IMR-90 (cell line): ENCODE measurements around the gene AVPR2. TPM values are rescaled to one million over a fixed set of nuclear protein-coding genes. Genes with fewer than 3 reads are reported as not detected.

Experiments
- ATAC-seq: fragments of 200-7000 bp; cut with Tn5 transposase; 2 replicates; pipeline ENCODE4 v1.9.1; 2020; ENCODE audit warnings: low read depth, mild to moderate bottlenecking, moderate library complexity
- BruUV-seq: library from RNA; stranded (reverse); fragments of 400-500 nt; replicated peaks from 2 replicates; lab custom pipeline; 2021; lab: Mats Ljungman, UMichigan
- CTCF ChIA-PET: fragments of 300-600 bp; formaldehyde crosslinking; extraction: SDS; loops from one replicate; lab custom pipeline; 2021; ENCODE audit warnings: antibody characterized with exemption; lab: Yijun Ruan, JAX
- POLR2A ChIA-PET: fragments of 300-600 bp; sonication (Branson Sonifier 250); formaldehyde crosslinking; loops from one replicate; lab custom pipeline; 2022; ENCODE audit warnings: antibody characterized with exemption; ENCODE audit not compliant: unreplicated experiment; lab: Charles Lee
- DNase-seq: peaks from one replicate; pipeline ENCODE4 v3.0.0; 2013
- H2AFZ ChIP-seq: replicated peaks from 2 replicates; pipeline ENCODE3; 2013; ENCODE audit warnings: low read length, mild to moderate bottlenecking; ENCODE audit not compliant: poor library complexity
- H2AK5ac ChIP-seq: 2 replicates; pipeline ENCODE4 v1.6.1; 2013; ENCODE audit warnings: low read depth, low read length, inconsistent platforms
- H2AK9ac ChIP-seq: replicated peaks from 2 replicates; pipeline ENCODE3; 2013; ENCODE audit warnings: mild to moderate bottlenecking, low read depth, low read length, moderate library complexity; ENCODE audit not compliant: poor library complexity
- H2BK120ac ChIP-seq: 2 replicates; pipeline ENCODE4 v1.6.1; 2013; ENCODE audit warnings: low read depth, low read length, inconsistent platforms
- H2BK15ac ChIP-seq: 3 replicates; pipeline ENCODE4 v1.6.1; 2013; ENCODE audit warnings: low read depth, low read length, inconsistent platforms
- H2BK20ac ChIP-seq: 2 replicates; pipeline ENCODE4 v1.6.1; 2013; ENCODE audit warnings: low read depth, mild to moderate bottlenecking, inconsistent platforms, low read length, moderate library complexity
- H2BK5ac ChIP-seq: 2 replicates; pipeline ENCODE4 v1.6.1; 2013; ENCODE audit warnings: mild to moderate bottlenecking, low read depth, low read length, inconsistent platforms; ENCODE audit not compliant: poor library complexity, severe bottlenecking
- H3K14ac ChIP-seq: replicated peaks from 2 replicates; pipeline ENCODE4 v1.6.1; 2013; ENCODE audit warnings: low read depth, low read length, inconsistent platforms
- H3K18ac ChIP-seq: 2 replicates; pipeline ENCODE4 v1.6.1; 2013; ENCODE audit warnings: low read depth, low read length, control low read depth
- H3K23ac ChIP-seq: 2 replicates; pipeline ENCODE4 v1.6.1; 2013; ENCODE audit warnings: low read depth, low read length, inconsistent platforms
- H3K27ac ChIP-seq: 2 replicates; pipeline ENCODE4 v1.5.1; 2013; ENCODE audit warnings: mild to moderate bottlenecking, control low read depth, low read length; ENCODE audit not compliant: insufficient read depth
- H3K27me3 ChIP-seq: 2 replicates; pipeline ENCODE4 v1.6.1; 2013; ENCODE audit warnings: low read length; ENCODE audit not compliant: control insufficient read depth, insufficient read depth
- H3K36me3 ChIP-seq: 2 replicates; pipeline ENCODE4 v1.6.1; 2013; ENCODE audit warnings: low read length, mixed read lengths; ENCODE audit not compliant: control insufficient read depth, insufficient read depth
- H3K4ac ChIP-seq: 2 replicates; pipeline ENCODE4 v1.6.1; 2013; ENCODE audit warnings: low read depth, low read length, inconsistent platforms
- H3K4me1 ChIP-seq: 2 replicates; pipeline ENCODE4 v1.6.1; 2013; ENCODE audit warnings: low read length, mixed read lengths; ENCODE audit not compliant: control insufficient read depth, insufficient read depth
- H3K4me2 ChIP-seq: 2 replicates; pipeline ENCODE4 v1.6.1; 2013; ENCODE audit warnings: low read depth, mild to moderate bottlenecking, control low read depth, low read length, moderate library complexity
- H3K4me3 ChIP-seq: 2 replicates; pipeline ENCODE4 v1.5.1; 2013; ENCODE audit warnings: low read depth, mild to moderate bottlenecking, control low read depth, low read length, moderate library complexity; ENCODE audit not compliant: insufficient read depth
- H3K56ac ChIP-seq: 2 replicates; pipeline ENCODE4 v1.6.1; 2013; ENCODE audit warnings: low read length, inconsistent platforms; ENCODE audit not compliant: insufficient read depth; ENCODE audit errors: extremely low read depth
- H3K79me1 ChIP-seq, 2 experiments: 2 replicates each; pipeline ENCODE4 v1.6.1; 2013; ENCODE audit warnings: low read length in 2 of 2, inconsistent platforms in 1 of 2, low read depth in 1 of 2
- H3K9ac ChIP-seq: 2 replicates; pipeline ENCODE4 v1.6.1; 2013; ENCODE audit warnings: low read depth, low read length, control low read depth
- H3K9me1 ChIP-seq: 2 replicates; pipeline ENCODE4 v1.6.1; 2013; ENCODE audit warnings: low read length, inconsistent platforms; ENCODE audit not compliant: insufficient read depth
- H3K9me3 ChIP-seq: 2 replicates; pipeline ENCODE4 v1.6.1; 2013; ENCODE audit warnings: low read length; ENCODE audit not compliant: control insufficient read depth, insufficient read depth
- H4K20me1 ChIP-seq: 2 replicates; pipeline ENCODE4 v1.6.1; 2013; ENCODE audit warnings: low read length, inconsistent platforms; ENCODE audit not compliant: insufficient read depth
- H4K5ac ChIP-seq: 2 replicates; pipeline ENCODE4 v1.6.1; 2013; ENCODE audit warnings: mild to moderate bottlenecking, low read depth, low read length, control low read depth
- H4K8ac ChIP-seq, 2 experiments: 2 replicates each; pipeline ENCODE4 v1.6.1; 2013; ENCODE audit warnings: low read depth in 2 of 2, low read length in 2 of 2, control low read depth in 1 of 2, inconsistent platforms in 1 of 2
- H4K91ac ChIP-seq: 2 replicates; pipeline ENCODE4 v1.6.1; 2013; ENCODE audit warnings: low read depth, low read length, inconsistent platforms; ENCODE audit not compliant: insufficient read depth
- BHLHE40 ChIP-seq: fragments of 150-350 bp; IDR thresholded peaks from 2 replicates; pipeline ENCODE4 v1.6.1; 2016; ENCODE audit warnings: mild to moderate bottlenecking, low read depth, low read length
- CEBPB ChIP-seq: IDR thresholded peaks from 2 replicates; pipeline ENCODE4 v1.6.1; 2012; ENCODE audit warnings: low read depth, low read length, improper control_type of control experiment
- CHD1 ChIP-seq: IDR thresholded peaks from 2 replicates; pipeline ENCODE4 v1.6.1; 2012; ENCODE audit warnings: low read depth, low read length, improper control_type of control experiment
- FOS ChIP-seq: fragments of 150-350 bp; IDR thresholded peaks from 2 replicates; pipeline ENCODE4 v1.6.1; 2016; ENCODE audit warnings: low read depth, low read length
- MAFK ChIP-seq: IDR thresholded peaks from 2 replicates; pipeline ENCODE4 v1.6.1; 2012; ENCODE audit warnings: low read depth, low read length, improper control_type of control experiment
- MAZ ChIP-seq: IDR thresholded peaks from 2 replicates; pipeline ENCODE4 v1.6.1; 2012; ENCODE audit warnings: low read depth, mild to moderate bottlenecking, low read length, improper control_type of control experiment, moderate library complexity, borderline replicate concordance
- NFE2L2 ChIP-seq: fragments of 150-350 bp; IDR thresholded peaks from 2 replicates; pipeline ENCODE4 v1.6.1; 2016; ENCODE audit warnings: low read depth, mild to moderate bottlenecking, low read length
- POLR2A ChIP-seq: IDR thresholded peaks from 2 replicates; pipeline ENCODE4 v1.6.1; 2012; ENCODE audit warnings: mild to moderate bottlenecking, low read depth, low read length
- RAD21 ChIP-seq: IDR thresholded peaks from 2 replicates; pipeline ENCODE4 v1.6.1; 2012; ENCODE audit warnings: low read length, improper control_type of control experiment
- RCOR1 ChIP-seq: IDR thresholded peaks from 2 replicates; pipeline ENCODE4 v1.6.1; 2012; ENCODE audit warnings: mild to moderate bottlenecking, low read length, improper control_type of control experiment; ENCODE audit not compliant: insufficient replicate concordance
- RFX5 ChIP-seq: IDR thresholded peaks from 2 replicates; pipeline ENCODE4 v1.8.0; 2012; ENCODE audit warnings: low read depth, mild to moderate bottlenecking, low read length, moderate library complexity
- SMC3 ChIP-seq: fragments of 150-350 bp; IDR thresholded peaks from 2 replicates; pipeline ENCODE4 v1.6.1; 2016; ENCODE audit warnings: low read depth, mild to moderate bottlenecking, antibody characterized with exemption, low read length, moderate library complexity
- WGBS, 2 experiments: methylation state at CpG; one replicate each; pipeline versions ENCODE4 v1.1.5 to v1.1.7; 2013; ENCODE audit warnings: missing lambda C conversion rate in 2 of 2; ENCODE audit not compliant: insufficient read length in 1 of 2; ENCODE audit errors: extremely low coverage in 2 of 2; 5-methylcytosine and 5-hydroxymethylcytosine counted together
- dilution Hi-C: fragments of 300-500 bp; cut with HindIII; formaldehyde crosslinking; loops from one replicate; pipeline ENCODE4 v1.14.3; 2018; ENCODE audit warnings: low sequenced_read_pairs; ENCODE audit not compliant: unreplicated experiment
- in situ Hi-C: fragments of 300-500 bp; cut with MboI; formaldehyde crosslinking; loops from 3 replicates; pipeline ENCODE4 v1.14.3; 2019; ENCODE audit warnings: low sequenced_read_pairs, inconsistent platforms, mixed read lengths
- intact Hi-C: fragments of 100-400 bp; cut with micrococcal nuclease; formaldehyde crosslinking; loops from 2 replicates; pipeline ENCODE4 v1.10.0; 2022
- polyA plus RNA-seq, 3 experiments: library from polyadenylated mRNA; depleted of rRNA; stranded (reverse); fragments of >200 nt; gene quantifications; 2 replicates each; pipeline ENCODE4 v1.2.3, GENCODE V29; 2012; ENCODE audit warnings: low replicate concordance in 1 of 3
- total RNA-seq: library from RNA; depleted of rRNA; stranded (reverse); fragments of >200 nt; gene quantifications from 2 replicates; pipeline ENCODE4 v1.2.3, GENCODE V29; 2012
- TF ChIP-seq, protein P1 (sequence below): fragments of 150-350 bp; IDR thresholded peaks from 2 replicates; pipeline ENCODE4 v1.6.1; 2017; ENCODE audit warnings: mild to moderate bottlenecking, antibody characterized with exemption, low read length, low read depth
- TF ChIP-seq, protein P2 (sequence below): conservative IDR thresholded peaks from 2 replicates; pipeline ENCODE4 v1.5.1; 2012; ENCODE audit warnings: mild to moderate bottlenecking, low read depth, low read length, improper control_type of control experiment

Gene AVPR2
- total and polyA plus RNA-seq, 2 of the 4 experiments (the other 2 are of a cell fraction) = not detected

GRCh38 chrX:153941336-153942252 lies 37.1 kb downstream of the AVPR2 start (continued):
- no peak for TF ChIP-seq SMC3

DNA sequence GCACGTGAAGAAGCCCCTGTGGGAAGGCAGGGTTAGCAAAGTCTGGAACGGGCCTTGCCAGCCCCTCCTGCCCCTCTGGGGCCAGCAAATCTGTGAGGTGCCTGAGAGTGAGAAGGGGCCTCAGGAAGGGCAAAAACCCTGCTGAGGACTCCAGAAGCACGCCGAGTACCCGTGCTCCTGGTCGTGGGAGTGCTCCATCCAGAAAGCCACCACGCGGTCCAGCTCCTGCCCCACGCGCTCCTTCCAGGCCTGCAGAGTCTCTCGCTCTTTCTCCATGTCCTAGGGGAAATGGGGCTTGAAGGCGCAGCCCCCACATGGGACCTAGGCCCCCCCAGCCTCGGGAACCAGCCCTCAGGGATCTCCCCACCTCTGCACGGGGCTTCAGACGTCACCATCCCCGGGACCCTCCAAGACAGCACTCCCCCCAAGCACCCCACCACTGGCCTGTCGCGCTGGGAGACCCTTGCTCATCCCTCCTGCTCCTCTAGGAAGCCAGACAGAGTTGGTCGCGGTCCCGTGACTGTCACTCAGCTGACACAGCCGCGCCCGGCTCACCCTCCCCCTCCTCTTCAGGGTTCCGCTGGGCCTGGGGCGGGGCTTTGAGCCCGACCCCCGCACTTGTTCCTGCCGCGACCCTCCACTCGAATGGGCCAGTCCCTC lies 39.8 kb downstream of the AVPR2 start, which contains the start of gene RENBP:
Gene RENBP (minus strand): TSS at position 504 of the 660 bp plus-strand sequence. CDS start 33 bp downstream, at position 471.
- H3K9me1 ChIP-seq = no peaks in the 10 kb centered on the region
- no peak within 1 kb of the TSS for H3K4me3 ChIP-seq
- H3K27ac ChIP-seq = no peak within 1 kb of the TSS
- H2BK20ac ChIP-seq = no peak within 1 kb of the TSS
- H2AK9ac ChIP-seq = no peak within 1 kb of the TSS
- no peak within 1 kb of the TSS for H4K8ac ChIP-seq
- H3K23ac ChIP-seq = no peak within 1 kb of the TSS
- H3K18ac ChIP-seq = no peak within 1 kb of the TSS
- ChIA-PET CTCF (no interaction called here), POLR2A (no interaction called here)
- no peak within 1 kb of the TSS for H3K4me2 ChIP-seq
- H2BK15ac ChIP-seq = no peak within 1 kb of the TSS
- H3K4me1 ChIP-seq = no peaks in the 10 kb centered on the region
- no peak within 1 kb of the TSS for H4K5ac ChIP-seq
- BruUV-seq = no TSS peak
- peaks cover 3% of the 10 kb centered on the region; the same call in 1 of the 2 replicates for H3K27me3 ChIP-seq
- H3K79me1 ChIP-seq = no peaks in the 10 kb centered on the region
- H3K9me3 ChIP-seq = no peaks in the 10 kb centered on the region
- DNase-seq (no peak), ATAC-seq (no peak)
- H4K20me1 ChIP-seq = no peaks in the 10 kb centered on the region
- 80% methylated on average over 10 of the region's 31 CpGs; no CpG with 5 or more reads in 1 of the 2 experiments for WGBS, 2 experiments
- no peak within 1 kb of the TSS for H2BK120ac ChIP-seq
- H3K9ac ChIP-seq = no peak within 1 kb of the TSS
- dilution Hi-C loops (no loop called here), intact Hi-C loops (no loop called here), in situ Hi-C loops (no loop called here)
- H3K4ac ChIP-seq = no peak within 1 kb of the TSS
- H3K14ac ChIP-seq = no peak within 1 kb of the TSS
- no peak within 1 kb of the TSS for H4K91ac ChIP-seq
- H3K56ac ChIP-seq = no peak within 1 kb of the TSS
- no peak within 1 kb of the TSS for H2BK5ac ChIP-seq
- H2AFZ ChIP-seq = no peak within 1 kb of the TSS
- H3K36me3 ChIP-seq = no peaks in the 10 kb centered on the region; the same call in 1 of the 2 replicates
- H2AK5ac ChIP-seq = no peak within 1 kb of the TSS
- TF ChIP-seq CHD1 (no peak), CEBPB (no peak), RCOR1 (no peak), RAD21 (no peak), FOS (no peak), POLR2A (no peak), NFE2L2 (no peak), BHLHE40 (no peak), RFX5 (no peak), MAFK (no peak), MAZ (no peak)
- TF ChIP-seq, protein P1, sequence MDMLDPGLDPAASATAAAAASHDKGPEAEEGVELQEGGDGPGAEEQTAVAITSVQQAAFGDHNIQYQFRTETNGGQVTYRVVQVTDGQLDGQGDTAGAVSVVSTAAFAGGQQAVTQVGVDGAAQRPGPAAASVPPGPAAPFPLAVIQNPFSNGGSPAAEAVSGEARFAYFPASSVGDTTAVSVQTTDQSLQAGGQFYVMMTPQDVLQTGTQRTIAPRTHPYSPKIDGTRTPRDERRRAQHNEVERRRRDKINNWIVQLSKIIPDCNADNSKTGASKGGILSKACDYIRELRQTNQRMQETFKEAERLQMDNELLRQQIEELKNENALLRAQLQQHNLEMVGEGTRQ = no peak
- TF ChIP-seq, protein P2, sequence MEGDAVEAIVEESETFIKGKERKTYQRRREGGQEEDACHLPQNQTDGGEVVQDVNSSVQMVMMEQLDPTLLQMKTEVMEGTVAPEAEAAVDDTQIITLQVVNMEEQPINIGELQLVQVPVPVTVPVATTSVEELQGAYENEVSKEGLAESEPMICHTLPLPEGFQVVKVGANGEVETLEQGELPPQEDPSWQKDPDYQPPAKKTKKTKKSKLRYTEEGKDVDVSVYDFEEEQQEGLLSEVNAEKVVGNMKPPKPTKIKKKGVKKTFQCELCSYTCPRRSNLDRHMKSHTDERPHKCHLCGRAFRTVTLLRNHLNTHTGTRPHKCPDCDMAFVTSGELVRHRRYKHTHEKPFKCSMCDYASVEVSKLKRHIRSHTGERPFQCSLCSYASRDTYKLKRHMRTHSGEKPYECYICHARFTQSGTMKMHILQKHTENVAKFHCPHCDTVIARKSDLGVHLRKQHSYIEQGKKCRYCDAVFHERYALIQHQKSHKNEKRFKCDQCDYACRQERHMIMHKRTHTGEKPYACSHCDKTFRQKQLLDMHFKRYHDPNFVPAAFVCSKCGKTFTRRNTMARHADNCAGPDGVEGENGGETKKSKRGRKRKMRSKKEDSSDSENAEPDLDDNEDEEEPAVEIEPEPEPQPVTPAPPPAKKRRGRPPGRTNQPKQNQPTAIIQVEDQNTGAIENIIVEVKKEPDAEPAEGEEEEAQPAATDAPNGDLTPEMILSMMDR = no peak
